Psoas muscle (tissue), 8 donors: ENCODE results near the gene UBC. TPM values are rescaled to one million over a fixed set of nuclear protein-coding genes. Genes with fewer than 3 reads are reported as not detected.

Experiments used
- ATAC-seq, 4 donors: fragments of 200-7000 bp; cut with Tn5 transposase; one replicate each; pipeline ENCODE4 v1.9.1; 2020; ENCODE audit warnings: moderate library complexity in 3 of 4, mild to moderate bottlenecking in 2 of 4
- DNase-seq, 2 donors: peaks; one replicate each; pipeline ENCODE4 v3.0.0-alpha.2; 2020
- H3K27ac ChIP-seq: fragments of 200-600 bp; one replicate; pipeline ENCODE4 v1.8.0; 2022
- H3K27me3 ChIP-seq, 3 donors: fragments of 200-600 bp in 1 of 3; one replicate each; pipeline versions ENCODE4 v1.6.1 to v1.8.0; 2013 to 2022; ENCODE audit warnings: low read length in 2 of 3, mild to moderate bottlenecking in 2 of 3, moderate library complexity in 1 of 3; ENCODE audit not compliant: insufficient read depth in 3 of 3
- H3K36me3 ChIP-seq, 2 donors: fragments of 200-600 bp in 1 of 2; one replicate each; pipeline versions ENCODE4 v1.6.1 to v1.8.0; 2013 to 2022; ENCODE audit warnings: low read depth in 1 of 2, mild to moderate bottlenecking in 1 of 2, moderate library complexity in 1 of 2; ENCODE audit not compliant: insufficient read depth in 1 of 2
- H3K4me1 ChIP-seq: fragments of 200-600 bp; one replicate; pipeline ENCODE4 v1.8.0; 2022
- H3K4me3 ChIP-seq: fragments of 200-600 bp; one replicate; pipeline ENCODE4 v1.8.0; 2022; ENCODE audit warnings: mild to moderate bottlenecking
- H3K9me3 ChIP-seq: fragments of 200-600 bp; one replicate; pipeline ENCODE4 v1.8.0; 2022
- WGBS, 3 donors: extraction: QIAGEN DNeasy Blood & Tissue Kit; methylation state at CpG; one replicate each; pipeline versions ENCODE4 v1.1.6 to v1.1.7; 2013; 5-methylcytosine and 5-hydroxymethylcytosine counted together
- intact Hi-C, 2 donors: fragments of 100-400 bp; cut with DNase I; formaldehyde crosslinking; loops; one replicate each; pipeline versions ENCODE4 v1.11.0 to v1.14.2; 2022
- polyA plus RNA-seq, 3 donors: library from polyadenylated mRNA; stranded (reverse); fragments of 200-250 nt; gene quantifications; one replicate each; pipeline ENCODE4 v1.2.3, GENCODE V29; 2013
- total RNA-seq, 4 donors: library from RNA; stranded (reverse); fragmentation: NEBNext Ultra II Directional in 2 of 4; extraction: Animal tissue kit (Norgen Biotek cat#: 25700) in 2 of 4; gene quantifications; one replicate each; pipeline versions ENCODE4 v1.2.1 to v1.2.4, GENCODE V29; 2021 to 2023
- TF ChIP-seq, protein P1 (sequence below): fragments of 200-600 bp; IDR thresholded peaks from one replicate; pipeline ENCODE4 v1.8.0; 2022; ENCODE audit warnings: antibody characterized with exemption
- donor health status: healthy with polysubstance abuse.
- donor health status: DM: no; HTN: no; CAD: no; lungs with moderate emphysema.
- donor health status: Bipolar disorder and iron deficiency.
- donor health status: healthy.
- donor health status: DM: yes; HTN: yes; CAD: no.
- donor health status: DM: no; HTN: no; CAD: no.
- donor health status: DM: no; HTN: no; CAD: no.
- donor health status: DM: yes; HTN: yes; CAD: no.

The UBC gene
- total and polyA plus RNA-seq, 7 donors, result 2,036 to 18,039 (median 2,719) TPM

DNA sequence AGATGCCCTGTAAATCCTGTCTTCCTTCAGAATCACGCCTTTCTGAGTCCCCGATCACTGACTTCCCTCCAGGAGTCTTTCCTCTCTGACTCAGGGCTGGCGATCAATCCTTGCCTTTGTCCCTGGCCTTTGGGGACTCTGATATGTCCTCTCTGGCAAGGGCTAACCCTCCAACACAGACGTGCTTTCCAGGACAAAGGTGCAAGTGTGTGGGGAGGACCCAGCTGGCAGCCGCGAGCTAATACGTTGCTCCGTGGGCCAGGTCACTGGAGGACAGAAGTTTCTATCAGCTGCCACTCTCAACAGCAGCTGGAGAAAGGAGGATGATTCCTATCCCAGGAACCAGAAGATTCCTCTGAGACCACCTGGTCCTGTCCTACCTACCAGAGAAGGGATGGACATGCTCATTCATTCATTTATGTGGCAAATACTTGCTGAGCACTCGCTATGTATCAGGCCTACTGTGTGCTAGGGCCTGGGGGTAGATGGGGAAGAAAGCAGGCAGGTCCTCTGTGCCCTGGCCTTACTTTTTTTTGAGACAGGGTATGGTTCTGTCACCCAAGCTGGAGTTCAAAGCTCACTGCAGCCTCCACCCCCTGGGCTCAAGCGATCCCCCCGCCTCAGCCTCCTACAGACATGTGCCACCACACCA lies 42.3 kb downstream of the UBC start:
- Histone ChIP-seq H3K27ac (no peak overlapping the region), H3K4me3 (no peak overlapping the region), H3K36me3 (no peaks in the 10 kb centered on the region), H3K27me3 (no peaks in the 10 kb centered on the region), H3K9me3 (no peaks in the 10 kb centered on the region), H3K4me1 (no peaks in the 10 kb centered on the region)
- ATAC-seq (no peak), DNase-seq (no peak)
- intact Hi-C loops, result no loop called here
- 64 to 68% (median 66%) methylated on average over 11 of the region's 11 CpGs for WGBS, 3 donors
- TF ChIP-seq, protein P1, sequence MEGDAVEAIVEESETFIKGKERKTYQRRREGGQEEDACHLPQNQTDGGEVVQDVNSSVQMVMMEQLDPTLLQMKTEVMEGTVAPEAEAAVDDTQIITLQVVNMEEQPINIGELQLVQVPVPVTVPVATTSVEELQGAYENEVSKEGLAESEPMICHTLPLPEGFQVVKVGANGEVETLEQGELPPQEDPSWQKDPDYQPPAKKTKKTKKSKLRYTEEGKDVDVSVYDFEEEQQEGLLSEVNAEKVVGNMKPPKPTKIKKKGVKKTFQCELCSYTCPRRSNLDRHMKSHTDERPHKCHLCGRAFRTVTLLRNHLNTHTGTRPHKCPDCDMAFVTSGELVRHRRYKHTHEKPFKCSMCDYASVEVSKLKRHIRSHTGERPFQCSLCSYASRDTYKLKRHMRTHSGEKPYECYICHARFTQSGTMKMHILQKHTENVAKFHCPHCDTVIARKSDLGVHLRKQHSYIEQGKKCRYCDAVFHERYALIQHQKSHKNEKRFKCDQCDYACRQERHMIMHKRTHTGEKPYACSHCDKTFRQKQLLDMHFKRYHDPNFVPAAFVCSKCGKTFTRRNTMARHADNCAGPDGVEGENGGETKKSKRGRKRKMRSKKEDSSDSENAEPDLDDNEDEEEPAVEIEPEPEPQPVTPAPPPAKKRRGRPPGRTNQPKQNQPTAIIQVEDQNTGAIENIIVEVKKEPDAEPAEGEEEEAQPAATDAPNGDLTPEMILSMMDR, result no peak

DNA sequence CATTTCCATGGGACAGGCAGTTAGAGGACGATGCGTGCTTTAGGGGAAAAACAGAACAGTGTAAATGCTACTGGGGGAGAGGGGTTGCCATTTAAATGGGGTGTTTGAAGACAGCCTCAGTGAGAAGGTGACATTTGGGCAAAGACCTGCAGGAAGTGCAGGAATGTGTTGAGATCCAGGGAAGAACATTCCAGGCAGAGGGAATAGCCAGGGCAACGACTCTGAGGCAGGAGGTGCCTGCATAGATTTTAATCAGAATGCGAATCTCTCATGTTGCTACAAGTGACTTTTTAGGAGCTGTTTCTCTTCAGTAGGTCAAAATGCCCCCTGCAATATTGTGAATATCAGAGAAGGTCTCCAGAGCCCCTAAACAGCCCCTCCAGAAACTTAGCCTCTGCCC lies 43.2 kb downstream of the UBC start:
- TF ChIP-seq, protein P1, result no peak
- intact Hi-C loops, result no loop called here
- H3K36me3 ChIP-seq, result no peaks in the 10 kb centered on the region
- no peak for DNase-seq
- H3K9me3 ChIP-seq, result no peaks in the 10 kb centered on the region
- ATAC-seq, result no peak
- no peaks in the 10 kb centered on the region for H3K4me1 ChIP-seq
- no peaks in the 10 kb centered on the region for H3K27me3 ChIP-seq
- H3K4me3 ChIP-seq, result no peak overlapping the region
- WGBS, 3 donors, result 90 to 94% (median 93%) methylated on average over 4 of the region's 4 CpGs
- no peak overlapping the region for H3K27ac ChIP-seq

DNA sequence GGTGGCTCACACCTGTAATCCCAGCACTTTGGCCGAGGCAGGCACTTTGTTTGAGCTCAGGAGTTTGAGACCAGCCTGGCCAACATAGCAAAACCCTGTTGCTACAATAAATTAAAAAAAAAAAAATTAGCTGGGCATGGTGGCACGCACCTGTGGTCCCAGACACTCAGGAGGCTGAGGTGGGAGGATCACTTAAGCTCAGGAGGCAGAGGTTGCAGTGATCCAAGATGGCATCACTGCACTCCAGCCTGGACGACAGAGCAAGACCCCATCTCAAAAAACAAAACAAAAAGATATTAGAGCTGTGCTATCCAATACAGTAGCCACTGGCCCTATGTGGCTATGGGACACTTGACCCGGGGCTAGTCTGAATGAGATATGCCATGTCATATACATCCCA lies 43.9 kb downstream of the UBC start:
- WGBS, 3 donors, result 89 to 94% (median 92%) methylated on average over 4 of the region's 4 CpGs

DNA sequence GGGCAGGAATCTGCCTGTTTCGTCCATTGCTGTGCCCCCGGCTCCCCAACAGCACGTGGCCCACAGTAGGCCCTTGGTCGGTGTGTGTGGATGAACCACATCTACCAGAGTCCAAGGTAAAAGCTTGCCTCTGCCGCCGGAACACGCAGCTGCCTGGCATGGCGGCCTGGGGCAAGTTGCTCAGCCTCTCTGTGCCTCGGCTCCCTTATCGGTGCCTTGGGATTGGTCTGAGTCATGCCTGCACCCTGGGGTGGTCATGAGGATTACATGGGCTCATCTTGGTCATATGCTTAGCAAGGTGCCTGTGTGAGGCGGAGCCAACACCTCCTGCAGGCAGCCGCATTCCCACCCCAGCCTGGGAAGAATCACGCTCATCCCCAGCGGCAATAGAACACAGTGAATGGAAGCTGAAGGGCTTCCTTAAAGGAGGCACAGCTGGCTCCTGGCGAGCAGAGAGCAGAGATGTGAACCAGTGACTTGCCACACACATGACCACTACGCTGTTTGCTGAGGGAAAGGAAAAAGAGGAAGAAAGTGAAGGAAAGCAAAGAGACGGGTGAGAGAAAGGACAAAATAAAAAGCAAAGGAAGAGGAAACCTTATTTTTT lies 45.3 kb downstream of the UBC start:
- TF ChIP-seq, protein P1, result no peak
- H3K4me3 ChIP-seq, result no peak overlapping the region
- DNase-seq (no peak), ATAC-seq (no peak)
- H3K27me3 ChIP-seq, result no peaks in the 10 kb centered on the region
- H3K36me3 ChIP-seq, result no peaks in the 10 kb centered on the region
- no peaks in the 10 kb centered on the region for H3K4me1 ChIP-seq
- WGBS, 3 donors, result 75 to 78% (median 76%) methylated on average over 17 of the region's 17 CpGs
- no peaks in the 10 kb centered on the region for H3K9me3 ChIP-seq
- H3K27ac ChIP-seq, result no peak overlapping the region
- intact Hi-C loops, result no loop called here

More for the DNA sequence above, 43.9 kb downstream of the UBC start:
- H3K36me3 ChIP-seq, result no peaks in the 10 kb centered on the region
- TF ChIP-seq, protein P1, result no peak
- no peak for DNase-seq
- no peak for ATAC-seq
- H3K9me3 ChIP-seq, result no peaks in the 10 kb centered on the region
- H3K4me1 ChIP-seq, result no peaks in the 10 kb centered on the region
- H3K27ac ChIP-seq, result no peak overlapping the region
- no peaks in the 10 kb centered on the region for H3K27me3 ChIP-seq
- intact Hi-C loops, result no loop called here
- H3K4me3 ChIP-seq, result no peak overlapping the region
